Thyroid gland (tissue), 4 donors: ENCODE results near the gene MAP1LC3A.

Experiments used
- CTCF ChIP-seq, 6 experiments: fragments of 200-600 bp in 3 of 6; fragments of 450-650 bp in 3 of 6; sonication (generic) in 3 of 6; IDR thresholded peaks; one replicate each; pipeline ENCODE4 v1.5.1; 2016 to 2019; ENCODE audit warnings: antibody characterized with exemption in 6 of 6, mild to moderate bottlenecking in 2 of 6, inconsistent platforms in 1 of 6, moderate library complexity in 1 of 6
- POLR2A ChIP-seq, 2 donors: fragments of 450-650 bp; IDR thresholded peaks; one replicate each; pipeline ENCODE4 v1.6.1; 2017; ENCODE audit warnings: antibody characterized with exemption in 2 of 2, mild to moderate bottlenecking in 2 of 2, moderate library complexity in 1 of 2

- TF ChIP-seq CTCF (IDR thresholded peaks at IDR 0.05) = no peak
- TF ChIP-seq POLR2A (IDR thresholded peaks at IDR 0.05) = no peak
Measured at GRCh38 chr20:34532320-34532719, 26.2 kb upstream of the MAP1LC3A start.
